Skeletal muscle tissue (tissue), 4 donors: ENCODE measurements around the gene PGAP3. TPM values are rescaled to one million over a fixed set of nuclear protein-coding genes. Genes with fewer than 3 reads are reported as not detected.
"Not testable (repeated sequence)": the region's sequence is repeated elsewhere in the genome, so short reads cannot be mapped to it uniquely, and the experiment has no call there.

ENCODE experiments used
- H3K27ac ChIP-seq: one replicate; pipeline ENCODE4 v1.7.0; 2013; ENCODE audit warnings: mild to moderate bottlenecking, low read depth, low read length, inconsistent platforms
- H3K27me3 ChIP-seq, 3 donors: one replicate each; pipeline ENCODE4 v1.7.0; 2013; ENCODE audit warnings: low read length in 3 of 3; ENCODE audit not compliant: control insufficient read depth in 3 of 3, insufficient read depth in 3 of 3
- H3K36me3 ChIP-seq, 3 donors: one replicate each; pipeline ENCODE4 v1.7.0; 2013; ENCODE audit warnings: low read length in 3 of 3; ENCODE audit not compliant: control insufficient read depth in 3 of 3, insufficient read depth in 3 of 3
- H3K4me1 ChIP-seq, 3 donors: one replicate each; pipeline ENCODE4 v1.7.0; 2013; ENCODE audit warnings: low read length in 3 of 3, mild to moderate bottlenecking in 3 of 3; ENCODE audit not compliant: control insufficient read depth in 3 of 3, insufficient read depth in 3 of 3
- H3K4me3 ChIP-seq, 3 donors: one replicate each; pipeline ENCODE4 v1.7.0; 2013; ENCODE audit warnings: low read length in 3 of 3
- H3K9ac ChIP-seq, 3 donors: one replicate each; pipeline ENCODE4 v1.7.0; 2013; ENCODE audit warnings: low read length in 3 of 3, mild to moderate bottlenecking in 3 of 3, moderate library complexity in 2 of 3, low read depth in 1 of 3
- H3K9me3 ChIP-seq, 3 donors: one replicate each; pipeline ENCODE4 v1.7.0; 2013; ENCODE audit warnings: low read length in 3 of 3; ENCODE audit not compliant: control insufficient read depth in 3 of 3
- total RNA-seq: library from RNA; depleted of rRNA; stranded (reverse); fragments of >200 nt; gene quantifications from one replicate; pipeline ENCODE4 v1.2.3, GENCODE V29; 2014
- donor health status: Osteomylitis.

The PGAP3 gene
- total RNA-seq, 1 donor from 2014 or later = 7.3 TPM

DNA sequence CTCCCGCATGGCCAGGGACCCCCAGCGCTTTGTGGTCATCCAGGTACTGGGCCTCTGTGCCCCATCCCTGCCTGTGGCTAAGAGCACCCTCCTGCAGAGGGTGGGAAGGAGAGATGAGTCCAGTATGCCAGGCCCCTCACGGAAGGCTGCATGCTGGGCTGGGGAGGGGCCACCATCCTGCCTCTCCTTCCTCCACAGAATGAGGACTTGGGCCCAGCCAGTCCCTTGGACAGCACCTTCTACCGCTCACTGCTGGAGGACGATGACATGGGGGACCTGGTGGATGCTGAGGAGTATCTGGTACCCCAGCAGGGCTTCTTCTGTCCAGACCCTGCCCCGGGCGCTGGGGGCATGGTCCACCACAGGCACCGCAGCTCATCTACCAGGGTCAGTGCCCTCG is 38.8 kb upstream of the PGAP3 start:
- no peaks in the 10 kb centered on the region for H3K27me3 ChIP-seq
- no peak overlapping the region for H3K27ac ChIP-seq
- H3K4me3 ChIP-seq = no peak overlapping the region
- no peak overlapping the region for H3K9ac ChIP-seq
- peaks cover 29 to 32% (median 30%) of the 10 kb centered on the region in 3 donors for H3K36me3 ChIP-seq
- H3K9me3 ChIP-seq = no peaks in the 10 kb centered on the region
- peaks cover 7 to 12% (median 9%) of the 10 kb centered on the region in 3 donors for H3K4me1 ChIP-seq

- not testable (repeated sequence) for H3K27ac ChIP-seq, H3K27me3 ChIP-seq, H3K9ac ChIP-seq, H3K4me3 ChIP-seq, H3K9me3 ChIP-seq
- Histone ChIP-seq H3K4me1 (peaks cover 7 to 12% (median 9%) of the 10 kb centered on the region in 3 donors), H3K36me3 (peaks cover 29 to 32% (median 30%) of the 10 kb centered on the region in 3 donors)
Observed at GRCh38 chr17:39725923-39726322, 38.1 kb upstream of the PGAP3 start.

GRCh38 chr17:39724731-39725130 is 36.9 kb upstream of the PGAP3 start:
- Histone ChIP-seq H3K27me3 (no peaks in the 10 kb centered on the region), H3K4me3 (no peak overlapping the region), H3K9me3 (no peaks in the 10 kb centered on the region), H3K36me3 (peaks cover 35 to 37% (median 36%) of the 10 kb centered on the region in 3 donors), H3K4me1 (peaks cover 3 to 6% (median 5%) of the 10 kb centered on the region in 3 donors), H3K27ac (no peak overlapping the region), H3K9ac (no peak overlapping the region)

- no peaks in the 10 kb centered on the region for H3K9me3 ChIP-seq
- no peaks in the 10 kb centered on the region for H3K27me3 ChIP-seq
- no peaks in the 10 kb centered on the region for H3K4me1 ChIP-seq
- H3K36me3 ChIP-seq = peaks cover 37 to 48% (median 44%) of the 10 kb centered on the region in 3 donors
- no peak overlapping the region for H3K9ac ChIP-seq
- H3K27ac ChIP-seq = no peak overlapping the region
- no peak overlapping the region for H3K4me3 ChIP-seq
Observed at GRCh38 chr17:39722965-39723848, 35.4 kb upstream of the PGAP3 start.

DNA sequence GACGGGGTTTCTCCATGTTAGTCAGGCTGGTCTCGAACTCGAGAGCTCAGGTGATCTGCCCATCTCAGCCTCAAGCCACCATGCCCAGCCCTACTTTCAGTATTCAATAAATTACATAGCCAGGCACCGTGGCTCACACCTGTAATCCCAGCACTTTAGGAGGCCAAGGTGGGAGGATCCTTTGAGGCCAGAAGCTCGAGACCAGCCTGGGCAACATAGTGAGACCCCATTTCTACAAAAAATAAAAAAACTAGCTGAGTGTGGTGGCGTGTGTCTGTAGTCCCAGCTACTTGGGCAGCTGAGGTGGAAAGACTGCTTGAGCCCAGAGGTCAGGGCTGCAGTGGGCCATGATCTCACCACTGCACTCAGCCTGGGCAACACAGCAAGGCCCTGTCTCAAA is 34.2 kb upstream of the PGAP3 start:
- H3K27ac ChIP-seq = no peak overlapping the region
- peaks cover 36 to 44% (median 42%) of the 10 kb centered on the region in 3 donors for H3K36me3 ChIP-seq
- H3K9me3 ChIP-seq = no peaks in the 10 kb centered on the region
- peaks cover 2 to 6% (median 3%) of the 10 kb centered on the region in 3 donors for H3K4me1 ChIP-seq
- H3K27me3 ChIP-seq = no peaks in the 10 kb centered on the region
- no peak overlapping the region for H3K4me3 ChIP-seq
- no peak overlapping the region for H3K9ac ChIP-seq

DNA sequence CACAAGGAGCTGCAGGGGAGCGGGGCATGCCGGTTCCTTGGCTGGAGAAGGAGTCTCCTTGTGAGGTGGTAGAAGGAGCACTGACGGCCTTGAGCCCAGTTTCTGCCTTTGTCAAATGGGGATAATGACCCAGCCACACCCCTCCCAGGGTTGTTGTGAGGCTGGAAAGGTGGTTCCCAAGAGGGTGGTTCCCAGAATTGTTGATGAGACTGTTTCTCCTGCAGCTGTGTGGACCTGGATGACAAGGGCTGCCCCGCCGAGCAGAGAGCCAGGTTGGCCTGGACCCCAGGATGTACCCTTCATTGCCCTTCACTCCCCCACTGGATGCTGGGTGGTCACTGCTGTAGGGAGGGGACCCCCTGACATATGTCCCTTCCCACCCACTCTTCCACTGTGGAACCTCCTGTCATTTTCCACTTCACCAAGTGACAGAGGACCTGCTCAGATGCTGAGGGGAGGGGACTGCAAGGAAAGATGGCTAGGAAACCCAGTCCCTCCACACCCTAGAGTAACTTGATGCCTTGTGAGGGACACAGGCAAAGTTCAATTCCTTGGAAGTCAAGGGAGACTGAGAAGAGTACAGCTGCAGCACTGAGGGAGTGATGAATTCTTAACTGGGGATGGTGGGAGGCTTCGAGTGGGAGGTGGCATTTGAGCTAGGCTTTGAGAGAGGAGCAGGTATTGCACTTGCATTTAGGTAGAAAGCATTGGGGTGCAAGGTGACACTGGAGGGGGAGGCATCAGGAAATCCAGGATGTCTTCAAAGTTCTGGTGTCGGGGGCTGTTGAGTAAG is 31.9 kb upstream of the PGAP3 start:
- peaks cover 36 to 52% (median 40%) of the 10 kb centered on the region in 3 donors for H3K36me3 ChIP-seq
- no peak overlapping the region for H3K27ac ChIP-seq
- peaks cover 13 to 17% (median 13%) of the 10 kb centered on the region in 3 donors for H3K4me1 ChIP-seq

GRCh38 chr17:39717660-39718059 is 29.8 kb upstream of the PGAP3 start:
- peaks cover 29 to 50% (median 38%) of the 10 kb centered on the region in 3 donors for H3K36me3 ChIP-seq
- no peaks in the 10 kb centered on the region for H3K9me3 ChIP-seq
- H3K27me3 ChIP-seq = no peaks in the 10 kb centered on the region
- H3K27ac ChIP-seq = no peak overlapping the region
- H3K9ac ChIP-seq = no peak overlapping the region
- H3K4me3 ChIP-seq = no peak overlapping the region
- peaks cover 13 to 17% (median 13%) of the 10 kb centered on the region in 3 donors for H3K4me1 ChIP-seq

More for the DNA sequence above, 31.9 kb upstream of the PGAP3 start:
- Histone ChIP-seq H3K9me3 (no peaks in the 10 kb centered on the region), H3K4me3 (no peak overlapping the region), H3K27me3 (no peaks in the 10 kb centered on the region), H3K9ac (peak overlapping the region in 1 of 3 donors; percentile 1)

DNA sequence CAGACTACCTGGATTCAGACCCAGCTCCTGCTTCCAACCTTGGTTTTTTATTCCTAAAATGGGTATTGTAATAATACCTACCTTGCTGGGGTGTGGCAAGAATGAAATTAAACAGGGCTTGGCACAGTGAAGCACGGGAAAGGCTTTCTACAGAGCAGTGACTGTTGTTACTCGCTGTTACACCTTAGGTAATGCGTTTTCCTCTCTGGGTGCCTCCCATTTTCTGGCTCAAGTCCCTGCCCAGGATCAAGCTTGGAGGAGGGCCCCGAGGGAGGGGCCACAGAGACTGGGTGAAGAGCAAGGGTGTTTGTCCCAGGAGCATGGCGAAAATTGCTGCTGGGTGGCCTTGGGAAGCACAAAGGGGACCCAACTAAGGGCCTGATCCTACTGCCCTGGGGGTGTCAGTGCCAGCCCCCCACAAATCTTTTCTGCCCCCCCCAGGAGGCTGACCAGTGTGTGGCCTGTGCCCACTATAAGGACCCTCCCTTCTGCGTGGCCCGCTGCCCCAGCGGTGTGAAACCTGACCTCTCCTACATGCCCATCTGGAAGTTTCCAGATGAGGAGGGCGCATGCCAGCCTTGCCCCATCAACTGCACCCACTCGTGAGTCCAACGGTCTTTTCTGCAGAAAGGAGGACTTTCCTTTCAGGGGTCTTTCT is 29.2 kb upstream of the PGAP3 start:
- Histone ChIP-seq H3K9me3 (no peaks in the 10 kb centered on the region), H3K27ac (peak overlapping the region; percentile 40), H3K4me1 (peaks cover 13 to 17% (median 13%) of the 10 kb centered on the region in 3 donors), H3K4me3 (no peak overlapping the region), H3K27me3 (no peaks in the 10 kb centered on the region), H3K36me3 (peaks cover 32 to 56% (median 40%) of the 10 kb centered on the region in 3 donors), H3K9ac (peak overlapping the region in 1 of 3 donors; percentile 4)

DNA sequence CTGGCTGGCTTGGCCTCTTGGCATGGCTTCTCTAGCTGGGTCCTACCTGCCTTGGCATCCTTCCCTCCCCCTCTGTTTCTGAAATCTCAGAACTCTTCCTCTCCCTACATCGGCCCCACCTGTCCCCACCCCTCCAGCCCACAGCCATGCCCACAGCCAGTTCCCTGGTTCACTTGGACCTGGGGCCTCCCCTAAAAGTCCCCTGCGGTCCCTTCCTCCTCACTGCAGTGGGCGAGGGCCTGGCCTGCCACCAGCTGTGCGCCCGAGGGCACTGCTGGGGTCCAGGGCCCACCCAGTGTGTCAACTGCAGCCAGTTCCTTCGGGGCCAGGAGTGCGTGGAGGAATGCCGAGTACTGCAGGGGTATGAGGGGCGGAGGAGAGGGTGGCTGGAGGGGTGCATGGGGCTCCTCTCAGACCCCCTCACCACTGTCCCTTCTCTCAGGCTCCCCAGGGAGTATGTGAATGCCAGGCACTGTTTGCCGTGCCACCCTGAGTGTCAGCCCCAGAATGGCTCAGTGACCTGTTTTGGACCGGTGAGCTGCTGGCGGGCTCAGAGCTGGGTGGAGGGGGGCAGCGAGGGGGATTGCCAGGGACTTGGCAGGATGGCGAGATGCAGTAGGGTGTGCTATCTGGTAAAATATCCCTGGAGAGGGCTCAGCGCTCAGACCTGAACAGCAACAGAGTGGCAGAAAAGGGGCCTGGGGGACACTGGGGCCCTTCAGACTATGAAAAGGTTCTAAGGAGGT is 28.4 kb upstream of the PGAP3 start:
- no peaks in the 10 kb centered on the region for H3K9me3 ChIP-seq
- peak overlapping the region; percentile 40 for H3K27ac ChIP-seq
- no peaks in the 10 kb centered on the region for H3K27me3 ChIP-seq
- H3K4me1 ChIP-seq = peaks cover 13 to 17% (median 13%) of the 10 kb centered on the region in 3 donors
- no peak overlapping the region for H3K4me3 ChIP-seq
- H3K36me3 ChIP-seq = peaks cover 40 to 63% (median 46%) of the 10 kb centered on the region in 3 donors
- H3K9ac ChIP-seq = peak overlapping the region; percentile 4 to 45 (median 32)
